HG03354 (cell line): Measurements from ENCODE around the gene TLR5.
"Not testable (repeated sequence)": the region's sequence is repeated elsewhere in the genome, so short reads cannot be mapped to it uniquely, and the experiment has no call there.

Source experiments
- ATAC-seq: cut with Tn5 transposase; IDR thresholded peaks from one replicate; pipeline ENCODE4 v1.9.1; 2021; ENCODE audit warnings: mild to moderate bottlenecking; ENCODE audit not compliant: unreplicated experiment, poor library complexity, severe bottlenecking

TLR5 gene, protein sequence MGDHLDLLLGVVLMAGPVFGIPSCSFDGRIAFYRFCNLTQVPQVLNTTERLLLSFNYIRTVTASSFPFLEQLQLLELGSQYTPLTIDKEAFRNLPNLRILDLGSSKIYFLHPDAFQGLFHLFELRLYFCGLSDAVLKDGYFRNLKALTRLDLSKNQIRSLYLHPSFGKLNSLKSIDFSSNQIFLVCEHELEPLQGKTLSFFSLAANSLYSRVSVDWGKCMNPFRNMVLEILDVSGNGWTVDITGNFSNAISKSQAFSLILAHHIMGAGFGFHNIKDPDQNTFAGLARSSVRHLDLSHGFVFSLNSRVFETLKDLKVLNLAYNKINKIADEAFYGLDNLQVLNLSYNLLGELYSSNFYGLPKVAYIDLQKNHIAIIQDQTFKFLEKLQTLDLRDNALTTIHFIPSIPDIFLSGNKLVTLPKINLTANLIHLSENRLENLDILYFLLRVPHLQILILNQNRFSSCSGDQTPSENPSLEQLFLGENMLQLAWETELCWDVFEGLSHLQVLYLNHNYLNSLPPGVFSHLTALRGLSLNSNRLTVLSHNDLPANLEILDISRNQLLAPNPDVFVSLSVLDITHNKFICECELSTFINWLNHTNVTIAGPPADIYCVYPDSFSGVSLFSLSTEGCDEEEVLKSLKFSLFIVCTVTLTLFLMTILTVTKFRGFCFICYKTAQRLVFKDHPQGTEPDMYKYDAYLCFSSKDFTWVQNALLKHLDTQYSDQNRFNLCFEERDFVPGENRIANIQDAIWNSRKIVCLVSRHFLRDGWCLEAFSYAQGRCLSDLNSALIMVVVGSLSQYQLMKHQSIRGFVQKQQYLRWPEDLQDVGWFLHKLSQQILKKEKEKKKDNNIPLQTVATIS

DNA sequence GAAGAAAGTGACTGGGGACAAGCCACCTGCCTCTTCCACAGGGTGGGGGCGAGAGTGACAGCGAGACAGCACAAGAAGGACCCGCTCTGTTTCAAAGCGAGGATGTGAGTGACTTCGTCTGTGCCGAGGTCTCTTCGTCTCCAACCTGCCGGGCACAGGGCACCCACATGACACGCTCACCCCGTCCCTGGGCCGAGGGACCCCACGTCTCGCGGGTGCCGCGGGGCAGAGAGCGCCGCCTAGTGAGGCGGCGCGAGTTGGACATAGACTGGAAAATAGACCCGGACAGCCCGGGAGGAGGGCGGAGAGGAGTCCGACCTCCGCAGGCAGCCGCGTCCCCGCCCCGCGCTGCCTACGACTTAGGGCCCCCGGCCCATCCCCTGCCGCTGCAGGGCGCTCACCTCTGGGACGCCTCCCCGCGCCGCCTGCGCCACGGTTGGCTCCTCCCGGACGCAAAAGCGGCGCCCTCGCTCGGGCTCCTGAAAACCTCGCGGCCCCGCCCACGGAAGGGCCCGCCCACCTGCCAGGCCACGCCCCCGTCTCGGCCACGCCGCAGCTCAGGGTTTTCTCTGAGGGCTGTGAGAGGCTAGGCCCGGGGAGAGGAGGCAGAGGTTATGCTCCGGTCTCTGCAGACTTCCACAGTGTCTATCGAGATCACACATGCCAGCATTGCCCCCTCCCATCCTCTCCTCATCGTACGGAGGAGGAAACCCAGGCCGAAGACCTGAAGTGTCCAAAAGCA is at the start of gene TLR5:
TLR5 (minus strand) TSS at position 454 of the 742 bp plus-strand sequence. CDS start 30,217 bp downstream, outside the sequence.
- peak; percentile 94 for ATAC-seq

DNA sequence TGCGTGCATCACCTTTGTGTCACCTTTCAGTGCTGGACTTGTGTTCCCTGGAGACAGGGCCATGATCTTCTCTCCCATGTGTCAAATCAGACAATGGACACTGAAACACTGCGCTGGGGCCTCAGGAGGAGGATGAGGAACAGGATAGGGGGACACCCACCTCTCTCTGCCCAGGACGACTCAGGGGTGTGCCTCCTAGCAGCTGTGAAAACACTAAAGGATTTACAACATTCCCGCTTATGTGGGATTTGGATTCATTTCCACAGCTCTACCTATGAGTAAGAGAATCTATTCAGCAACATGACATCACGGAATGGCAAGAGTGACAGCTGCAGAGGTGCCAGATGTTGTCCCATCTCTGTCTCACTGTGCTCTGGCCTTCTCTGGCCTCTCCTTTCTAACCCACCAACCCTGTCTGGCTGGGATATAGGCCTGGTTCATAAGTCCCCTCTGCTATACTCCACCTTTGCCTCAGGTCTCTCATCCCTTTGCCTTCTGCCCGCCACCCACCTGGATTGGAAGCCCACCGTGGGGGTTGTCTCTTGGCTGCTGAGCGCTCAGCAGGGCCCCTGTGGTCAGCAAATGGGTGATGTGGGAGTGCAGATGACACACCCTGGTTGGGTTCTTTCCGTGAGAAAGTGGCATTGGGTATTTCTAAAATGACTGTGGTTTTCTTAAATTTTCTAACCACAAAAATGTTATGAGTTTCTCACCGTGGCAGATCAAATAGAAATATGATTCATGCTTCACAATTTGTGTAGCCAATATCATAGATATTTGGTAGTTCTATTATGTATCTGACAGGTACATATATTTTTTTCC is 47.1 kb upstream of the TLR5 start:
- peak; percentile 53 for ATAC-seq

DNA sequence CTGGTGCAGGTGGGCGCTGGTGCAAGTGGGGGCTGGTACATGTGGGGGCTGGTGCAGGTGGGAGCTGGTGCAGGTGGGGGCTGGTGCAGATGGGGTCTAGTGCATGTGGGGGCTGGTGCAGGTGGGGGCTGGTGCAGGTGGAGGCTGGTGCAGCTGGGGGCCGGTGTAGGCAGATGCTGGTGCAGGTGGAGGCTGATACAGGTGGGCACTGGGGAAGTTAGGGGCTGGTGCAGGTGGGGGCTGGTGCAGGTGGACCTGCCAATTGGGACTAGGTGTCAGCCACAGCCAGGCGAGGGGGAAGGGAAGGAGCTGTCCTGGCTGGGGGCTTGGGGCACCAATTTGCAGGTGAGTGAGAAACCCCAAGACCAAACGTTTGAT is 46.5 kb upstream of the TLR5 start:
- no peak for ATAC-seq

DNA sequence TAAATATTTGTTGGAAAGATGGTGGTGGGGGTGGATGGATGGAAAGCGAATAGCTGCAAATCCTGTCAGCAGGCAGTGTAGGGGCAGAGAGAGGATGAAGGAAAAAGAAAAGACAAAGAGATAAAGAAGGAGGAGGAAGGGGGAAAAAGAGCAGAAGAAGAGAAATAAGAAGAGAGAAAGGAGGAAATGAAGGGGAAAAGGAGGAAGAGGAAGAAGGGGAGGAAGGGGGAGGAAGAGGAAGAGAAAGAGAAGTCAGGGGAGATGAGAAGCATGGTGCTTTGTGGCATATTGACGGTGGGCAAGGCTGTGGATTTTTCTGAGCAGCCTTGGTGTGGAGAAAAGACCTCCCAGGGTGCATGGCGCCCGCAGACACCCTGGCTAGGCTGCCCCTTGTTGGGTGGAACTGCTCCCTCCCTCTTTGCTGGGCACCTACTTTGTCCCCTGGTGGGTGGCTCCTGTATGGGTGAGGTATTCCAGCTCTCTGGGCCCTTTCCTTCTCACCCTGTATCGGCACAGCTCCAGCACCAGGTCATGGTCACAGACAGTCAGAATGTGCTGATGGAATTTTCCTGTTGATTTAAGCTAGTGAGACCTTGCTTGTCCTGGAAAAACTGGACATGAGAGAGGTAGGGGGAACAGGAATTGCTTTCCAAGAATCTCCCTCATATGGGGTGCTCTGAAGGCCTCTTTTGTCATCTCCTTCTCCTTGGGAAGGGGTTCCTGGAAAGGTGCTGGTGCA is 45.7 kb upstream of the TLR5 start:
- no peak for ATAC-seq

DNA sequence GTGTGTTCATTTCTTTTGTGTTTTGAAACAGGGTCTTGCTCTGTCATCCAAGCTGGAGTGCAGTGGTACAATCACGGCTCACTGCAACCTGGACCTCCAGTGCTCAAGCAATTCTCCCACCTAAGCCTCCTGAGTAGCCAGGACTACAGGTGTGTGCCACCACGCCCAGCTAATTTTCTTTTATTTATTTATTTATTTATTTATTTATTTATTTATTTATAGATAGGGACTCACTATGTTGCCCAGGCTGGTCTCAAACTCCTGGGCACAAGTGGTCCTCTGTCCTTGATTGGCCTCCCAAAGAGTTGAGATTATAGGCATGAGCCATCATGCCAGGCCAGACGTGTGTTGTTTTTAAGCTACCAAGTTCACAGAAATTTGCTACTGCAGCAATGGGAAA is 43.8 kb upstream of the TLR5 start:
- ATAC-seq, result no peak

DNA sequence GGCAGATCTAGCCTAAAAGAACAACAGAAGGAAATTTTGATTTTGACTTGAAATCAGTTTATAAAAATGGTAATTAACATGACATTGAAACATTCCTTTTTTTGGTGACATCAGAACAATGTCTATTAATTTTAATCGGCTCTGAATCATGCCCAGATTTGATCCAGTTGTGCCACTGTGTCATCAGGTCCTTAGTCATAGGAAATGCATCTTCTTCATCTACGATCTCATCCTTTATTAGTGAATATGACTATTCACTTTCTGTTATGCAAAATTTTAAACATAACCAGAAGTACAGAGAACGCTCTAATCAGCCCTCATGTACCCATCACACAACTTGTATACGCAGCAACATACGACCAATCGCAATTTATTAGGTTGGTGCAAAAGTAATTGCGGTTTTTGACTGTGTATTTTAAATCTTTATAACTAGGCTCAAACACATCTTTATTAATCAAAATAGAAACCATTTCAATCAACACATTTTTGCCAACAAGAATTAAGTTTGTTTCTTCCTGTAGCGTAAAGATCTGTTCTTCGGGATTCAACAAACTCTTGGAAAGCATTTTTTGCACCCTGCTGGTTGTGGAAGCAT is 40.3 kb upstream of the TLR5 start:
- ATAC-seq, result no peak

DNA sequence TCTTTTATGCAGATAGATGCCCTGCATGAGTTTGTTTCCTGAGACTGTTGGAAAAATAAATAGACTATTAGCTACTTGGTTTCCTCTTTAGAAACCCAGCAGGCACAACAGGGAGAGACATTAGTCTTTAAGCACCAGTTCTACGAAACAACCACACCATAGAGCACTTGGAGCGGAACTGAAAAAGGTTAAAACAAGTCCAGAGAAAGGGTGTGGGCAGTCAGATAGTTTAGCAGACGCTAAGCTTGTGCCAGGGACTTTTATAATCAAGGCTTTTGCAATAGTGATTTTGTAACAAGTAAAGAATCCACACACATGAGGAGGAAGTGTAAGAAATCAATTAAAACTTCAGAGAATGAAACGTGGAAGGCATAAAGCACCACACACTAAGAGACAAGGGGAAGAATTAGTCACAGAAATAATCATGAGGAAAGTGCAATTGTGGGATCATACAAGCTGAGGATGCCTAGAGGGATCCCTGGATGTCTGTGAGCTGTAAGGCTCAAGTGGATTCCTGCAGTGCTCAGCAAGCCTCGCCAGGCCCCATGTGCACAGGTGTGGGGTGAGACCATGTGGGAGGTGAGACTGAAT is 37.8 kb upstream of the TLR5 start:
- no peak for ATAC-seq

DNA sequence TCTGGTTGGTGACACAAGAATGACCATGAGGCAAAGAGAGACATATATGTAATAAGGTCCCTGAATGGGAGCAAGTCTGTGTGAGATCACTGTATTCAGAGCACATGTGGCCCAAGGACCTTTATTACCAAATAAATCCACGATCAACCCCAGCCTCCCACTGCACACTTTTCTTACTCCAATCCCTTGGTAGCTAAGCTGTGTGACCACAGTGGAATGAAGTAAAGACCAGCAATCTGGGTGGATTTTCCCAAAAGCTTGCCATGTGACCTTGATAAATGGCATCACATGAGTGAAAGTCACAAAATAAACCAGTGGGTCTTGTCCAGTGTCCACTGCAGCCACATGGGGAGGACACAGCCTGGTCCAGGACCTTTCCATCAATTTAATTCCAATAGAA is 36.7 kb upstream of the TLR5 start:
- no peak for ATAC-seq

DNA sequence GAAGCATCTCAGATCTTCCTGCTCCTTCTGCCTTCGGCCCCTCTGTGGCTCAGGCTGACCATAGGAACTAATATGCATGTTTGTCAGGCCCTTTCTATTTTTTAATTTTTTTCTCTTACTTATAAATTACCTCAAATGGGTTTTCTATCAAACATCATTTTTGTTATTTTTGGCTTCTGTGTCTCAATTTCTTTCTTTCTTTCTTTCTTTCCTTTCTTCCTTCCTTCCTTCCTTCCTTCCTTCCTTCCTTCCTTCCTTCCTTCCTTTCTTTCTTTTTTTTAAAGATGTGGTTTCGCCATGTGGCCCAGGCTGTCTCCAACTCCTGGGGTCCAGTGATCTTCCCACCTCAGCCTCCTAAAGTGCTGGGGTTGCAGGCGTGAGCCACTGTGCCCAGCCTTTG is 36.2 kb upstream of the TLR5 start:
- no peak for ATAC-seq

DNA sequence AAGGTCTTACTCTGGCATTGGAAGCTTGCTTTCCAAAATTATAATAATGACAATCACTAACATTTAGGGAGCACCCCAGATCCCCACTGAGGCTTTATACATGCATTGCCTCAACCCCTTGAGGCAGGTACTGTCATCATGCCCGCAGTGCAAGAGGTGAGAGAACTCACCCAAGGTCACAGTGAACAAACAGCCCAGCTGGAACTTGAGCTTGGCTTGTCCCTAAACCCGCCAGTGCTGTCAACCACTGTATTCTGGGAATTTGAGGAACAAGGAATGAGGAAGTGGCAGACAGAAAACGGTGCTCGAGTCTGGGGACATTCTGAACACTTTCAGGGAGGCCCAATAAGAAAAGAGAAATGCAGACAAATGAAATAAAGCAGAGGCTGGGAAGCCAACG is 34.6 kb upstream of the TLR5 start:
- ATAC-seq, result no peak

DNA sequence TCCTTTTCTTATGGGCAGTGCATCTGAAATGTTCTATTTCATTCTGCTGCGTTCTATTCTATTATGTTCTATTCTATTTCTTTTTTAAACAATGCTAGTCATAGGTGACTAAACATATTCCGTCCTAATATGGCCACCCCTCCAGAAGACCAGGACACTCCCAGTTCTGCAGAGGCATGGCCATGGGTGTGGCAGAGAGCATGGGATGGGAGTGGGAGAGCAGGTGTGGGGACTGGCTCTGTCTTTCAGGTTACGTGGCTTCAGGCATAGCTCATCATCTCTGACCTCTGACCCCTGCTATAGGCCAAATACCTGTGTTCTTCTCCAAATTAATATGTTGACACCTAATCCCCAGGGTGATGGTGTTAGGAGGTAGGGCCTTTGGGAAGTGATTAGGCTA is 33.4 kb upstream of the TLR5 start:
- no peak for ATAC-seq

DNA sequence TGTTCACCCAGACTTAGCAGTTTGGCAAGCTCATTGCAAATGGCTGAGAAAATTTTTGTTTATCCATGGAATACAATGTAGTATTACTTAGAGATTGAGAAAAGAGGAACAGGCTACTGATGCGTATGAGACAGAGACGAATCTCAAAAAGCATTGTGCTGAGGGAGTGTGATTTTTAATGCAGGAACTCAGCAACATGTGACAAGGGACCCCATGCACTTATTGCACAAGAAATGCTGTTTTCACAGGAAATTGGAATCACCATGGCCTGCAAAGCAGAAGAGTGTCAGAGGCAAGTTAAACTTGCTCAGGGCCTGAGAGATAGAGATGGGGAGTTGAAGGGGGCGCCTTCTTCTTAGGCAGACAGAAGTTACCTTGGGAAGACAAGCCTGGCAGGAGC is 32.6 kb upstream of the TLR5 start:
- no peak for ATAC-seq

DNA sequence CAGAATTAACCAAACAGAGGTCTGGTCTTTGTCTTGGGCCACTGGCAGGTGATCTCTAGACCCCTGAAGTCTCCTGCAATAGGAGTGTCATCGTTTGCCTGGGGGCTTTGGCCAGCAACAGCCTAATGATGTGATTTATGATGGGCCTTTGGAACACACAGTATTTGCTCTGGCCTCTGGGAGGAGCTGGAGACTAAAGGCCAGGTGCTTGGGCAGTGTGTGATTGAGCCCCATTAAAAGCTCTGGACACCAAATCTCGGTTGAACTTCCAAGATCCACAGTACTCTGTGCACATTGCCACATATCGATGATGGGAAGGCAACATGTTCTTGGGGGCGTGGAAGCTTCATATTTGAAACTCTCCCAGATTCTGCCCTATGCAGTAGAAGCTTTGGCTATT is 32.0 kb upstream of the TLR5 start:
- ATAC-seq, result no peak

DNA sequence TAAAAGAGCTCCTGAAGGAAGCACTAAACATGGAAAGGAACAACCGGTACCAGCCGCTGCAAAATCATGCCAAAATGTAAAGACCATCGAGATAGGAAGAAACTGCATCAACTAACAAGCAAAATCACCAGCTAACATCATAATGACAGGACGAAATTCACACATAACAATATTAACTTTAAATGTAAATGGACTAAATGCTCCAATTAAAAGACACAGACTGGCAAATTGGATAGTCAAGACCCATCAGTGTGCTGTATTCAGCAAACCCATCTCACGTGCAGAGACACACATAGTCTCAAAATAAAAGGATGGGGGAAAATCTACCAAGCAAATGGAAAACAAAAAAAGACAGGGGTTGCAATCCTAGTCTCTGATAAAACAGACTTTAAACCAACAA is 26.4 kb upstream of the TLR5 start:
- not testable (repeated sequence) for ATAC-seq

DNA sequence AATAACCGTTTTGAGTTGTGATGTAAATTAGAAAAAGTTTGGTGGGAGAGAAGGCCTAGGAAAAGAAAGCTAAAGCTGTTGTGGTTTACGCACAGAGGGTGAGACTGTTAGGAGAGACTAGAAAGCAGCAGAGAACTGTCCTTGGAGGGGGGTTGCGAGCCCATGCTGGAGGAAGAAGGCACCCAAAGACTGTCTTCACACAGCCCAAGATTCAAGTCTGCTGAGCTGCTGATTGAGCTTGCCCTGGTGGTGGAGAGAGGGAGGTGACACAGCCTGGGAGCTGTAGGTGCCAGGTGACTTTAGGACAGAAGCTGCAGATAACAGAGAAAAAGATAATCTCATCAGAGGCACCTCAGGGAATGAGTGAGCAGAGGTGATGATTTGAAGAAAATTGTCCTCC is 18.3 kb upstream of the TLR5 start:
- ATAC-seq, result no peak

DNA sequence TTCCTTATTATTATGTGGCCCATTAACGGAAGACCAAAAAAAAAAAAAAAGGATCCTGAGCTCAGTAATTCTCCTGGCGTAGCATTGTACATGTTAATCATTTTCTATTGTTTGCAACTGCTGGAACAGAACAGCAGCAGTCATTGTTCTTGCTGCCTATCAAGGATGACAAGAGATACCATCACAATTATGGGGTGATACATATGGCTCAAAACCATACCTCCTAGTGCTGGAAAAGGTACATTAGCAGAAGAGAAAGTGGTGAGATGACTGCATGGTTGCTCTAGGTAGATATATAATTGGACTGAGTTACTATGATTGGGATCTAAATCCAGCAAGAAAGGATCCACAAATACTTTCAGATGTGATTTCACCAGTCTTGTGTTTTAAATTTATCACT is 13.3 kb upstream of the TLR5 start:
- no peak for ATAC-seq

DNA sequence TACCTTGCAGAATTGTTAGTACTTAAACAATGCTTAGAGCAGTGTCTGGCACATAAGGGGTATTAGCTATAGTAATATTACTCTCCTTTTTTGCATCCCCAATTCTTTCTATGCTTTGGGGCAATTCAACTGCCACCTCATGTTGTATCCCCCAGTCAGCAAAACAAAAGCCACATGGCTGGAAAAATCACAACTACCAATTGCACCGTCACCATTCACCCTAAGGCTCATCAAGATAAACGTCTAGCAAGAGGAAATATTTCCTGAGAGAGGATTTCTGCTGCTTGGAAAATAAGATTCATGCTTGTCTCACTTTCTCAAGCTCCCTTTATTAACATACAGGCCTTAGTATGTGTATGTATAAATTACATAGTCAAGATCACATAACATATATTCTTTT is 12.1 kb upstream of the TLR5 start:
- no peak for ATAC-seq
